LoVo (cell line): ENCODE data around the gene NLGN1.

Experiments used
- DNase-seq: peaks from one replicate; pipeline ENCODE4 v3.0.0-alpha.2; 2016; ENCODE audit warnings: low spot score

The NLGN1 gene

DNA sequence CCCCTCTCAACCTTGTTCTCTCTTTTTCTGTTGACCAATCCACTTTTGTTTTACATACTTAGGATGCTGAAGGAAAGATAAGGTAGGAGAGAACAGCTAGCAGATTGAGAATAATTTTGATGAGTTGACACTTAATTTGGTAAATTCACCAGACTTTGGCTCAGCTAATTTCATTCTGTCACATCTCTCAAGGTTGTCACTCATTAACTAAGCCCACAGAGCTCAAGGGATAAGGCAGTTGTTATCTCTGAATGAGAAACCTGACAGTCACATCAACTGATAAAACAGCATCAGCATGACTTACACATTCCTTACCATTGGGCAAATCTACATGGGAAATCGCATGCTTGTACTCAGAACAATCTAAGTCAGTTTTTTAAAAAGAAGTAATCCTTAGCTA lies 591.4 kb downstream of the NLGN1 start:
- no peak for DNase-seq

DNA sequence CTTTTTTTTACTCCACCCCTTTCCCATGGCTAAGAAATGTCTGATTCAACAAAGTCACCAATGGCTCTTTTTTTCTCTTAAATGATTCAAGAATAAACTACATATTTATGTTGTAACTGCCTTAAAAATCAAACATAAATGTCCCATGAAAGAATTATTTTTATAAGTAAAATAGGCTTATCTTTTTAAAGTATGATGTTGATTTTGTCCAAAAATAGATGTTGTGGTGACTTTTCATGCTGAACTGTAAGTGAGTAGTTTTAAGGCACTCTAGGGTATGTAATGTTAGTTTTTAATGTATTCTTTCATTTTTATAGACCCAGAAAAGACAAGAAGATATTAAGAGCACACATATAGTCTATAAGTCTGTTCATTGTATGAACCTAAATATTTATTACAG lies 594.9 kb downstream of the NLGN1 start:
- DNase-seq = no peak

DNA sequence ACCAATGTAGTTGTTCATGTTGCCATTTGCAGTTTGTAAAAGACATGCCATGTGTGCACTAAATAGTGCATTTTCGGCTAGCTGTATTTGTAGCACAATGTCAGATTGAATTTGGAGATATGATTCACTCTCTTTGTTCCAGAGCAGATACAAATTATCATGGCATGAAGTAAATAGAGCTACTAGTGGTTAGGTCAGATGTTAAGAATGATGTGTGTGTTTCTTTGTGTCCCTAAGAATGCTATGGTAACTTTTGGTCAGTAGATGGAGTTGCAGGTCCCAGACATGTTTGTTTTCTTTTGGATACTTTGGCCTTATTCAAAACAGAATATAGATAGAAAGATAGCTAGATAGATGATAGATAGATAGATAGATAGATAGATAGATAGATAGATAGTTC lies 595.8 kb downstream of the NLGN1 start:
- DNase-seq = no peak

DNA sequence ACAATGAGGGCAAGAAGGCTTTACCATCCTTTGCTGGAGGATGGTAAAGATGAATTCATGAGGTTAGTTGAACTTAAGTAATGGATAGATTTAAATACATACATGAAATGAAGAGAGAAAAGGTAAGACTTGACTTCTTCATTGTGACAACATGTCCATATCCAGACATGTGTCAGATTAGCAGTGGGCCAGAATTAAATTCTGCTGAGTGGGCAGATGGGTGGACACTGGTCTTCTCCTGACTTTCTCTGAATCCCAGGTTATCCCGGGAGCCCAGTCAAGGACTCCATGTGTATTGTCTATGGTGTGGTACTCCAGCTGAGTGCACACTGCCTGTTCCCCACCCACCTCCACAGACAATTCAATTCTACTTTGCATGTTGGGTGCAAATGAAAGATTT lies 603.1 kb downstream of the NLGN1 start:
- DNase-seq = no peak

GRCh38 chr3:174002543-174002942 lies 605.0 kb downstream of the NLGN1 start:
- DNase-seq = no peak

DNA sequence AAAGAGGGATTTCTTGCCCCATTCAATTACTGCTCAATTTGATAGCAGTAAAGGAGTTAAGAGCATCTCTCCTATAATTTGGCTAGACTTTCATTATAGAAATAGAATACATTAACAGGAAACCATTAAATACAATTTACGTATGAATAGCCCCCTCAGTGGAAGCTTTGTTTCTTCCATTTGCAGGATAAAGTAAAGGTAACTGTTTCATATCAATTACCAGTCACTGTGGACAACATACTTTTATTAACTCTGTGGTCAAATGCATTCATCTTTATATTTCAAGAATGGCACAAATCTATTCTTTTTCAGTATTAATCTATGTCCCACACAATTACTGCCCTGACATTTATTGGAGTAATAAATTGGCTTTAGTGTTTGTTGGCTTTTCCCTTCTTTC lies 613.4 kb downstream of the NLGN1 start:
- DNase-seq = no peak

DNA sequence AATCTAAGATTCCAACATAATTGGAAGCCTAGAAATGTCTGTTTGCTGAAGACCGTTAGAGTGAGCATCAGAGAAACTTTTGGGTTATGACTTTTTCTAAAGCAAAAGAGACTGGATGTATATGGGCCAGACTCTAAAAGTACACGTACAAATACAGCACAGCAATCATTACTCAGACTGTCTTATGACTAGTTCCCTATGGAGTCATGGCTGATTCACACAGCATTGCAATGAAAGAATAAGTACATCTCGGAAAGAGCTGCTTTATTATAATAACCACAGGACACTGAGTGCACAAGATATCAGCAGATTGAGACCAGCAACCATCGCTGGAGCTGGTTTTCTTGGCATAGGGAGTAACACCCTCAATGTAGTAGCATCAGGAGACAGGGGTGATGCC lies 618.6 kb downstream of the NLGN1 start:
- no peak for DNase-seq

DNA sequence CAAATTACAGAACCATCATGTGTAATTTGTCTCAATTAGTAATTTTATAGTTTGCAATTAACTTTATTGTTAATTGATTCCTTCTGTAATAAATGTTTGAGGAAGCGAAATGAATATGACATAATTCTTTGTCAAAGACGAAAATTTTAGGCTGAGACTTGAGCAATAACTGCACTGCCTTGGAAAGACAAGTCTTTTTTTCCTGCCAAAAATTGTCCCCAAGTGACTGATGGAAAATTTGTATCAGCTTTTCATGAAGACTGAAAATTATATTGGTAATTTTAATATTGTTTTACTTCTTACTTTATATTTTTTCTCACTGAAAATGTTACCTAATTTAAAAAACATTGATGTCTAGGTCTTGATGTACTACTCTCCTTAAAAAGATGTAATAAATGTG lies 622.6 kb downstream of the NLGN1 start:
- no peak for DNase-seq

DNA sequence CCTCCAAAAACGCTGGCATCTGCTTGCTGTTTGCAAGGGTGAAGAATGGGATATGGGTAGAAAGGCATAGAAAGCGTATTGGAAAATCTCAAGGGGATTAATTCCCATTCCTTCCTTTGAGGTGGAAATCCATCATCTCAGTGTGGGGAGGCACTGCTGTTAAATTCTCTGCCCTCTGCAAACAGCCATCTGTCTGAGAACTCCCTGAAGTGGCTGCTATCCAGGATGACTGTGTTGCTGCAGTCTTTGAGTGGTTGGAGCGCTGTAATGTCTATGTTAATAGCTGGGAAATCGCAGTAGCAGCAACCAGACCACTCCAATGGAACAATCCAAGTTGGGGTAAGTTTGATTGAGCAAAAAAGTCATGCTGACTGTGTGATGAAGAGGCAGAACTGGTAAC lies 625.9 kb downstream of the NLGN1 start:
- DNase-seq = no peak

- no peak for DNase-seq
These were observed 631.1 kb downstream of the NLGN1 start for GRCh38 chr3:174028673-174029072.

DNA sequence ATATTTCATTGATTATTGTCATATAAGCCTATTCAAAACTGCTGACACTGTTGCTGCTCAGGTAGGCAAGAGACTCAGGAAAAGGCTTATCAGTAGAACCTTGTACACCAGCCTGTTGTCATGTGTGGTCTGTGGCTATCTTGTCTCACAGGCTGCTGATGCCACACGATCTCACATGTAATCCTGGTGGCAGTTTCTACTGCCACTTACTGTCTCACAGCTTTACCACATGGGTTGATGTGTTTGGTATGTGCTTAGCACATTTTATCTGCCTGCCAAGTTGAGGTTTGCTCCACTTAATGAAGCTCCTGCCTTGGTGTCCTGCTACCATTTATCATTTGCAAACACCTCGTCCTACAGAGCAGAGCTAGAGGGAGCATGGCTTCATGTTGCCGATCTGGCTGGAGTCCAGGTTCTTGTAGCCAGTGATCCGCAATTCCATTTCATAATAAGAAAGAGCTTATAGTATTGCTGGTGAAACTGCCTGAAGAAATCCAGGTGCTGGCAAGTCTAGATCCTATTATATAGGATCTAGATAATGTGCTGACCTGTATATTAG lies 637.9 kb downstream of the NLGN1 start:
- no peak for DNase-seq

GRCh38 chr3:174046311-174046710 lies 648.8 kb downstream of the NLGN1 start:
- no peak for DNase-seq

GRCh38 chr3:174049472-174049871 lies 651.9 kb downstream of the NLGN1 start:
- no peak for DNase-seq

- DNase-seq = no peak
These were observed 653.6 kb downstream of the NLGN1 start for GRCh38 chr3:174051191-174051590.

DNA sequence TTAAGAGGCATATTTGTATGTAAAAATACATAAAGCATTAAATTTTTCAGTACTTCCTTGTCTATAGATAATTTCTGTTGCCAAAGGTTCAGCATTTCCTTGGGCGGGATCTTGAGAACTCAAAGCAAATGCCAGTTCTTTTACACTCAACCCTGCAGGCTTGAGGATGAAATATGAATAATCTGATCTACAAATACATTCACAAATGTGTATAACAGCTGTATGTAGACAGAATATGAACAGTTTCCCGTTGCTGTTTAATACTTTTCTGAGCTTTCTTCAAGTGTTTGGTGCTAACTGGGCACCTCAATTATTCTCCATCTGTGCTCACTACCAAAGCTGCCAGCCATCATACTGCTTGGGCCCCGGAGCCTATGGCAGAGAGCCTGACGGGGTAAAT lies 661.3 kb downstream of the NLGN1 start:
- DNase-seq = no peak

DNA sequence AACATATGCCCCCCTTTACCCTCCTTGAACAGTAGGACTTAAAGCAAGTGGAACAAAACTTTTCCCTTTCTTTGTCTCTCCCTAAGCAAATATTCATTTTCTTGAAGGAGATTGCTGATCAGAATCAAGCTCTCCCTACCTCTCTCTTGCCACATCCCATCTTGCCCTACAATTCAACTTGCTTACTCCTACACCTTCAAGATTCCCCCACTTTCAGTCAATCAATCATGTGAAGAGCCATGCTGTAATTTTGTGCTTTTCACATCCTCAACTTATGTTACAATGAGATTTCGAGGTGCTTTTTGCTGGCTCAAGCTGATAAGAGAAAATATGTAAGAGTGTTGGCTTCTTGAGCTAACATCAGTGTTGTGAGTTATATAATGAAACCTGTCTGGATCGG lies 662.9 kb downstream of the NLGN1 start:
- DNase-seq = no peak

GRCh38 chr3:174061162-174061561 lies 663.6 kb downstream of the NLGN1 start:
- DNase-seq = no peak

GRCh38 chr3:174061731-174062130 lies 664.2 kb downstream of the NLGN1 start:
- no peak for DNase-seq

DNA sequence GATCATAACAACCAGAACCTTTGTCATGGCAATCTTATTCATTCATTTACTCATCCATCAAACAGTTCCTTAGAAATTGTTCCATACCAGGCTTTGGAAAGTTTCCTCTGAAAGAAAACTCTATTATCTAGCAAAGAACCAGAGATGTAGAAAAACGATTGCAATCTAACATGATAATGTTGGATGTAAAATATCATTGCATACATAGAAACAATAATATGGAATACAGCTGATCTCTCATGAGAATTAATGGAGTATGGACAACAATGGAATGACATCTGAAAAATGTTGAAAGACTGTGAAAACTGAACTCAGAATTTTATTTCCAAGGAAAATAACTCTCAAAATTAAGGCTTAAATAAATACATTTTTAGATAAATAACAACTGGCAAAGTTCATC lies 665.4 kb downstream of the NLGN1 start:
- DNase-seq = no peak

DNA sequence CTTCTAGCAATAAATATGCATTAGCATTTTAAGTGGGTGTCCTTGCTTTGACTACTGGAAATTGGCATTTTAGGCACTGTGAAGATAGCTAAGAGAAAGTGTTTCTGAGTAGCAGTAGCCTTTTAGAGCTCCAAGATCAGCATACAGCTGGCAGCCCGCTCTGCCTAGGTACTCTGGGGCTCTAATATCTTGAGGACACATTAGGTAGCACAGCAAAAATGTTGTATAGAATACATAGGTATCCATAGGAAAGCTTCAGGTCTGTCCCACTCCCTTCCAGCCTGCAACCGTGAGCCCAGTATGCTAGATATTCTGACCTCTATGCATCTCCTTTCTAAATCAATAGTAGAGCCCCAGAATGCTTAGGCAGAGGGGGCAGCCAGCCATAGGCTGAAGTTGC lies 670.5 kb downstream of the NLGN1 start:
- no peak for DNase-seq

DNA sequence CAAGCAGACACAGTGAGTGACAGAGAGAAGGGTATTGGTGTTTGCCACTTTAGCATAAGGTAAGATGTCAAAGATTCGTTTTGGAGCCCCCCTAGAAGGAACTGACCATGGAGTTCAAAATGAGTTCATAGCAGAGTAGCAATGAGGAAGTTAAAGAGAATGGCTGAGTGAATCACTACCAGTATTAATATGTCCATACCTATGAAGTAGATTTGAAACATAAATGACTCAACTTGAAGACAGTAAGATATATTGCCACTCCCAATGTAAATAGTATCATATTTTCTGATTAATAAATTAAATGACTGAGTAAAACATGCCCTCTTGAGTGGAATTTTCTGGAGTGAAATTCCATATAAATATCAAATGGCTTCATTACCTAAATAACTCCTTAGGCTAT lies 675.1 kb downstream of the NLGN1 start:
- DNase-seq = no peak

DNA sequence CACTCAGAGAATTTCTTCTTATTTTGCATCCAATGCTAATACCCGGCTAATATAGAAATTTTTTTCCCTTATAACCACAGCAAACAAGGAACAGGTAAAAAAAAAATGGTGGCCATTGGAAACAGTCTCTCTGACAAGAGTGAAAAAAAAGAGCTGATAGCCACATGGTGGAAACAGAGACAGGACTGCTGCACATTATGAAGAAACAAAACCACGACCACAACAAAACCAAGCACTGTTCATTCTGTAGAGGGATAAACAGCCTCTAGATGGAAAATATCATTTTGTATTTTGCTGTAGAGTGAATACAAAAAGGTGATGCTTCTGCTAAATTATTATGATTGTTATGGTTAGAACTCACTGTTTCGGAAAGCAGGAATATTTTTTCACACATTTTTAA lies 686.2 kb downstream of the NLGN1 start:
- no peak for DNase-seq

DNA sequence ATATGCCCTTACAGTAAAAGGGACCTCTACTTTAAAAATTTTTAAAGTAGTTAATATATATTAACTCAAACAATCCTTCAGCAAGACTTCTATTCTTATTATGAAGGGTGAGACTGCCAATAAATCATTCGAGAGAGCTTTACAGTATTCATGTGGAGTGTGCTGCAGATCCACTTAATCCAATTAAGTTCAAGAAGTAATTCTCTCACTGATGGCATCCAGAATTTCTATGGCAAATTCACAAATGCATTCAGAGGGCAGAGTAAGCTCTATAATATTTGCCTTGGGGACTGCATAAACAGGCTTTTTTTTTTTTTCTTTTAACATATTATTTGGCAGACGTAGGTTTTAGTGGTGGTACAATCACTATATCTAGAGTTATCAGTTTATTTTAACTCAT lies 692.0 kb downstream of the NLGN1 start:
- no peak for DNase-seq

DNA sequence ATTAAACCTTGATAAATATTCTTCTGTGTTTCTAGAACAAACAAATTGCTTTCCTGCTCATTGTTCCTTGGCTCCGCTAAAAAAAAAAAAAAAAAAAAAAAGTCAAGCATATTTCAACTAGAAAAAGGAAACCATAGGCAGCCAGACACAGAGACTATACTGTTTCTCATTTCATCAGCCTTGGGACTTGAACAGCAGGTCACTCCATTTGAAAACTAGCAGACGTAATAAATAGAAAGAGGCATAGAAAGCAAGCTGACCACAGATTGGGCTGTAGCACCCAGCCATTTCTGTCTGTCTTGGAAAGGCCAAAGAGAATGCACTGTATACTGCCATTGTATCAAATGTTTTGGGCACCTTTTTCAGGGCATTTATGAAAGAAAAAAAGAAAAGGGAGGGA lies 697.1 kb downstream of the NLGN1 start:
- no peak for DNase-seq

GRCh38 chr3:174097686-174098085 lies 700.1 kb downstream of the NLGN1 start:
- DNase-seq = no peak
